OCI-LY7 (cell line): ENCODE measurements around the gene POLR2E. TPM values are rescaled to one million over a fixed set of nuclear protein-coding genes. Genes with fewer than 3 reads are reported as not detected.

Experiments used
- BruUV-seq: library from RNA; stranded (reverse); fragments of 400-500 nt; replicated peaks from 2 replicates; lab custom pipeline; 2021; lab: Mats Ljungman, UMichigan
- CTCF ChIA-PET: fragments of 300-600 bp; sonication (Branson Sonifier 250); formaldehyde crosslinking; loops from one replicate; lab custom pipeline; 2022; ENCODE audit warnings: antibody characterized with exemption; ENCODE audit not compliant: unreplicated experiment; lab: Charles Lee
- POLR2A ChIA-PET: fragments of 300-600 bp; sonication (Branson Sonifier 250); formaldehyde crosslinking; loops from one replicate; lab custom pipeline; 2022; ENCODE audit warnings: antibody characterized with exemption; lab: Charles Lee
- DNase-seq: peaks from one replicate; pipeline ENCODE4 v3.0.0-alpha.2; 2015; ENCODE audit warnings: low spot score
- H2AFZ ChIP-seq: fragments of 200-600 bp; sonication (generic), shearing (Covaris generic); 2 replicates; pipeline ENCODE4 v1.6.1; 2014; ENCODE audit warnings: mild to moderate bottlenecking, antibody characterized with exemption, low read length, moderate library complexity
- H3K27ac ChIP-seq: fragments of 200-600 bp; sonication (generic); 2 replicates; pipeline ENCODE4 v1.5.1; 2014; ENCODE audit warnings: mixed run types, low read depth, mild to moderate bottlenecking, moderate library complexity, low read length, inconsistent platforms; ENCODE audit not compliant: poor library complexity, severe bottlenecking
- H3K36me3 ChIP-seq: fragments of 200-600 bp; sonication (generic); 2 replicates; pipeline ENCODE4 v1.6.1; 2014; ENCODE audit warnings: mild to moderate bottlenecking, antibody characterized with exemption, low read length, moderate library complexity, mixed read lengths; ENCODE audit not compliant: insufficient read depth
- H3K4me1 ChIP-seq: fragments of 200-600 bp; sonication (generic); 2 replicates; pipeline ENCODE4 v1.5.1; 2014; ENCODE audit warnings: mild to moderate bottlenecking, low read length; ENCODE audit not compliant: insufficient read depth, poor library complexity, severe bottlenecking
- H3K4me2 ChIP-seq: fragments of 200-600 bp; sonication (generic); 2 replicates; pipeline ENCODE4 v1.6.1; 2014; ENCODE audit warnings: mild to moderate bottlenecking, low read length
- H3K4me3 ChIP-seq: fragments of 200-600 bp; sonication (generic); 2 replicates; pipeline ENCODE4 v1.5.1; 2014; ENCODE audit warnings: mild to moderate bottlenecking, low read depth, low read length; ENCODE audit not compliant: poor library complexity, severe bottlenecking
- H3K79me2 ChIP-seq: fragments of 200-600 bp; sonication (generic); 2 replicates; pipeline ENCODE4 v1.6.1; 2016; ENCODE audit warnings: low read depth, mild to moderate bottlenecking, low read length, moderate library complexity, mixed read lengths; ENCODE audit not compliant: insufficient read depth
- H3K9me2 ChIP-seq: fragments of 200-600 bp; sonication (generic); 2 replicates; pipeline ENCODE4 v1.6.1; 2016; ENCODE audit warnings: mild to moderate bottlenecking, low read length, mixed read lengths; ENCODE audit not compliant: insufficient read depth
- H3K9me3 ChIP-seq: fragments of 200-600 bp; sonication (generic); 2 replicates; pipeline ENCODE4 v1.6.1; 2014; ENCODE audit warnings: mild to moderate bottlenecking, mixed run types, low read length, mixed read lengths
- H4K20me1 ChIP-seq: fragments of 200-600 bp; sonication (generic); 2 replicates; pipeline ENCODE4 v1.6.1; 2014; ENCODE audit warnings: mild to moderate bottlenecking, antibody characterized with exemption, low read length, moderate library complexity, mixed read lengths; ENCODE audit not compliant: insufficient read depth
- EZH2phosphoT487 ChIP-seq: fragments of 200-600 bp; sonication (generic); IDR thresholded peaks from 2 replicates; pipeline ENCODE4 v1.6.1; 2018; ENCODE audit warnings: low read depth, borderline replicate concordance, mild to moderate bottlenecking, mixed run types, antibody characterized with exemption, low read length, moderate library complexity, mixed read lengths
- intact Hi-C: fragments of 100-400 bp; cut with micrococcal nuclease; formaldehyde crosslinking; loops from one replicate; pipeline ENCODE4 v1.10.0; 2022; ENCODE audit not compliant: unreplicated experiment
- total RNA-seq, 2 experiments: library from RNA; depleted of rRNA in 1 of 2; stranded (reverse); fragments of >200 nt in 1 of 2; shearing (Covaris generic) in 1 of 2; gene quantifications; 2 replicates each; pipeline ENCODE4 v1.2.3, GENCODE V29; 2014 to 2022
- TF ChIP-seq, protein P1 (sequence below): fragments of 200-600 bp; sonication (generic); conservative IDR thresholded peaks from 2 replicates; pipeline ENCODE4 v1.5.1; 2014; ENCODE audit warnings: mild to moderate bottlenecking, antibody characterized with exemption, low read length, moderate library complexity, mixed read lengths

Gene POLR2E
- total RNA-seq, 2 experiments from 2014 or later = 153 to 193 TPM

DNA sequence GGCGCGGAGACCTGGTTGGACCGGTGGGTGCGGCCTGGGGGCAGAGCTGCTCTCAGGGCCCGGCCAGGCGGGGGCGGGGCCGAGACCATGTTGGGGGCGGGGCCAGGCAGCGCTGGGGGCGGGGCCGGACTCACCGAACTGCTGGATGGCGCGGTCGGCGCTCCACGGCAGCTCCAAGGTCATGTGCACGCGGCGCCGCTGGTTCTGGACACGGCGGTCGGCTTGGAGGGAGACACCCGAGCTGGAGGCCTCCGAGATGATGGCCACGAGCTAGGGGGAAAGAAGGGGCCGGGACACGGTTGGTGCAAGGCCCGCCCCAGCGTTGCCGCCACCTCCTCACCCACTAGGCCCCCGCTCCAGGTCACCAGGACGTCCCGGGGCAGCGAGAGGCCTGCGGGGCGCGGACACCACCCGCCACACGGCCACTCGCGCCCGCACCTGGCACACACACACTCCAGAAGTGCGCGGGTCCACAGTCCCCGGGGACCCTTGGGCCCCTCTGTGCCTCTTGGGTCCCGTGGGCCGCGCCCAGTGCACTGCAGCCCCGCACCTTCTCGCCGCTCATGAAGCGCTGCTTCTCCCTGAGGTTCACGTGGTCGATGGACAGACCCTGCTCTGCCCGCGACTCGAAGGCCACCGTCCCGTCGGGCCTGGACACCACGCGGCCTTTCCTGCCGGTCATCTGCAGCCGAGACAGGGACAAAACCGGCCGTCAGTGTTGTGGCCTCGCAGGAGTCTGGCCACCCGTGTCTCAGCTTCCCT is 17.3 kb upstream of the POLR2E start:
- H3K9me3 ChIP-seq = no peaks in the 10 kb centered on the region
- no TSS peak for BruUV-seq
- intact Hi-C loops = loop anchor here (5.0 kb wide), 1 partner anchor 80 kb away; no protein-coding TSS in a partner anchor
- no peak overlapping the region for H3K4me3 ChIP-seq
- peaks cover 7% of the 10 kb centered on the region for H3K4me1 ChIP-seq
- H3K36me3 ChIP-seq = peaks cover 30% of the 10 kb centered on the region; the same call in 1 of the 2 replicates
- ChIA-PET CTCF (interaction anchor here (0.6 kb wide), 2 partner anchors 38 to 71 kb away, joined by 6 to 11 read pairs; no protein-coding TSS in a partner anchor), POLR2A (interaction anchor here (0.6 kb wide), 2 partner anchors 51 to 82 kb away, joined by 3 to 4 read pairs; no protein-coding TSS in a partner anchor)
- H3K4me2 ChIP-seq = no peak overlapping the region
- no peaks in the 10 kb centered on the region for H3K79me2 ChIP-seq
- TF ChIP-seq EZH2phosphoT487 = no peak
- TF ChIP-seq, protein P1, sequence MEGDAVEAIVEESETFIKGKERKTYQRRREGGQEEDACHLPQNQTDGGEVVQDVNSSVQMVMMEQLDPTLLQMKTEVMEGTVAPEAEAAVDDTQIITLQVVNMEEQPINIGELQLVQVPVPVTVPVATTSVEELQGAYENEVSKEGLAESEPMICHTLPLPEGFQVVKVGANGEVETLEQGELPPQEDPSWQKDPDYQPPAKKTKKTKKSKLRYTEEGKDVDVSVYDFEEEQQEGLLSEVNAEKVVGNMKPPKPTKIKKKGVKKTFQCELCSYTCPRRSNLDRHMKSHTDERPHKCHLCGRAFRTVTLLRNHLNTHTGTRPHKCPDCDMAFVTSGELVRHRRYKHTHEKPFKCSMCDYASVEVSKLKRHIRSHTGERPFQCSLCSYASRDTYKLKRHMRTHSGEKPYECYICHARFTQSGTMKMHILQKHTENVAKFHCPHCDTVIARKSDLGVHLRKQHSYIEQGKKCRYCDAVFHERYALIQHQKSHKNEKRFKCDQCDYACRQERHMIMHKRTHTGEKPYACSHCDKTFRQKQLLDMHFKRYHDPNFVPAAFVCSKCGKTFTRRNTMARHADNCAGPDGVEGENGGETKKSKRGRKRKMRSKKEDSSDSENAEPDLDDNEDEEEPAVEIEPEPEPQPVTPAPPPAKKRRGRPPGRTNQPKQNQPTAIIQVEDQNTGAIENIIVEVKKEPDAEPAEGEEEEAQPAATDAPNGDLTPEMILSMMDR = no peak
- DNase-seq = no peak
- no peak overlapping the region for H2AFZ ChIP-seq
- no peak overlapping the region for H3K27ac ChIP-seq
- no peaks in the 10 kb centered on the region for H3K9me2 ChIP-seq
- H4K20me1 ChIP-seq = 0 out of 2 replicates have a peak, but pooled peaks cover under 1% of the 10 kb centered on the region

DNA sequence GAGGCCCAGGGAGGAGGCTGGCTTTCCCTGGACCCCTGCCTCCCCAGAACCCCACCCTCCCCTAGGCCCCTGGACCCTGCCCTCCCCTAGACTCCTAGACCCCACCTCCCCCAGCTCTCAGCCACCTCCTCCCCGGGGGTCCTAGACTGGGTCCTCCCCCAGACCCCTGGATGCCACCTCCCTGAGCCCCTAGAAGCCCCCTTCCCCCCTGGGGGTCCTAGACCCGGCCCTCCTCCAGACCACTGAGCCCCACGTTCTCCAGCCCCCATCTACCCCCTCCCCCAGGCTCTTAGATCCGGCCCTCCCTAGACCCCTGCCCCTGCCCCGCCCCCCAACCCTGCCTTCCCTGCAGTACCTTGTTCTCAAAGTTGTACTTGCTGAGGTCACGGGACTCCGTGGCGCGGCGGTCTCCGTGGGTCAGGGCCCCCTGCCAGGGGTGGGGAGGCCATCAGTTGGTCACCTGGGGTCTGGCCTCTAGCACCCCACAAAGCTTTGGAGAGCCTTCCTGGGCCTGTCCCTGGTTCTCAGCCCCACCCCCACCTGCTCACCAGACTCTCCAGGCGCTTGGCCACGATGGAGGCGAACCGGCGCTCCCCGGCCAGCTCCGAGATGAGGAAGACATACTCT is 16.6 kb upstream of the POLR2E start:
- H3K27ac ChIP-seq = no peak overlapping the region
- no TSS peak for BruUV-seq
- DNase-seq = no peak
- no peak overlapping the region for H3K4me3 ChIP-seq
- intact Hi-C loops = loop anchor here (5.0 kb wide), 1 partner anchor 81 kb away; no protein-coding TSS in a partner anchor
- no peaks in the 10 kb centered on the region for H3K9me3 ChIP-seq
- no peak for TF ChIP-seq EZH2phosphoT487
- TF ChIP-seq, protein P1 = no peak
- H3K4me2 ChIP-seq = no peak overlapping the region
- H4K20me1 ChIP-seq = 0 out of 2 replicates have a peak, but pooled peaks cover 3% of the 10 kb centered on the region
- no peak overlapping the region for H2AFZ ChIP-seq
- POLR2A ChIA-PET = no interaction called here
- H3K4me1 ChIP-seq = peaks cover 14% of the 10 kb centered on the region
- H3K9me2 ChIP-seq = no peaks in the 10 kb centered on the region
- H3K79me2 ChIP-seq = no peaks in the 10 kb centered on the region
- H3K36me3 ChIP-seq = peaks cover 31% of the 10 kb centered on the region
- CTCF ChIA-PET = no interaction called here
